ENCODE results near the gene RAMACL. TPM values are rescaled to one million over a fixed set of nuclear protein-coding genes. Genes with fewer than 3 reads are reported as not detected.

Gene RAMACL
- polyA plus RNA-seq, 1 donor from 2014 or later = 1.9 TPM

DNA sequence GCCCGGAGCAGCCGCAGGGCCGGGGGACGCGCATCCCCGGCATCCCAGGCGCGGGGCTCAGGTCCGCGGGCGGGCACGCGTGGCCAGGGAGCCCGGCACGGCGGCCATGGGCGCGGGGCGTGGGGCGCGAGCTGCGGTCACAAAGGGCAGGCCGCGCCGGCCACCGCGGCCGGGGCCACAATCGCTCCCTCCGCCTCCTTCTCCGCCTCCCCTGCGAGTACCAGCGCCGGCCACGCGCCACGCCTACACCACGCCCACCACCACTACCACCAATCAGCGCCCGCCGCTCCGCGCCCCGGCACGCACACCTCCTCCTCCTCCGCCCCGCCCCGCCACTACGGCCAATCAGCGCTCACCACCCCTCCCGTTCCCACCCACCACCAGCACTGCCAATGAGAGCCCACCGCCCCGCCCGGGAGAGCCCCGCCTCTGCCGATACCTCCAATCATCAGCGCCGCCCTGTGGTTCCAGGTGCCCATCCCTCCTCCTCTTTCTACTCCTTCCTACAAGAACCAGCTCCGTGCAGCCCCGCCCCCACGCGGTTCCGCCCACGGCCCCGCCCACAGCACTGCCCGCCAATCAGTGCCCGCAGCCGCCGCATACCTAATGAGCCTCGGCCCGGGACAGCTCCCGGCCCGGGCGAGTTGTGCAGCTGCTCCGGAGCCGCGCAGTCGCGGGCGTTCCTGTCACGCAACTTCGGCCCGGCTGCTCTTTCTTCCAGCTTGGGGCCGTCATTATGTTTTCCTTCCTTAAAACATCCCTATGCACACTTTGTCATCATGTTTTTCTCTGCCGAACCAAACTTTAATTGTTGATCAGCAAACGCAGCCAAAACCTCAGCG, 40.8 kb upstream of the RAMACL start, which contains the start of gene RPS6KA2:
TSS of gene RPS6KA2 (minus strand) at position 219 of the 842 bp plus-strand sequence. CDS start 232 bp downstream, outside the sequence.
- H3K36me3 ChIP-seq (ENCODE audit: insufficient read depth, low read length) = no peaks in the 10 kb centered on the region
- no peaks in the 10 kb centered on the region for H3F3A ChIP-seq (ENCODE audit: insufficient read depth, low read length, poor library complexity, severe bottlenecking)
- TF ChIP-seq EZH2 (IDR thresholded peaks at IDR 0.05; ENCODE audit: borderline replicate concordance, insufficient read depth, low read length, poor library complexity, severe bottlenecking) (no peak), EP300 (conservative IDR thresholded peaks at IDR 0.05; ENCODE audit: poor library complexity, severe bottlenecking) (peak; percentile 39), RAD21 (conservative IDR thresholded peaks at IDR 0.05) (no peak), POLR2AphosphoS5 (IDR thresholded peaks at IDR 0.05) (peak; percentile 91), SMC3 (conservative IDR thresholded peaks at IDR 0.05; ENCODE audit: poor library complexity) (no peak), CTCF (IDR thresholded peaks at IDR 0.05; ENCODE audit: poor library complexity, severe bottlenecking) (no peak), TAF1 (IDR thresholded peaks at IDR 0.05; ENCODE audit: low read depth) (peak; percentile 85), MXI1 (conservative IDR thresholded peaks at IDR 0.05; ENCODE audit: poor library complexity, severe bottlenecking) (no peak)
- TF ChIP-seq, protein P1, sequence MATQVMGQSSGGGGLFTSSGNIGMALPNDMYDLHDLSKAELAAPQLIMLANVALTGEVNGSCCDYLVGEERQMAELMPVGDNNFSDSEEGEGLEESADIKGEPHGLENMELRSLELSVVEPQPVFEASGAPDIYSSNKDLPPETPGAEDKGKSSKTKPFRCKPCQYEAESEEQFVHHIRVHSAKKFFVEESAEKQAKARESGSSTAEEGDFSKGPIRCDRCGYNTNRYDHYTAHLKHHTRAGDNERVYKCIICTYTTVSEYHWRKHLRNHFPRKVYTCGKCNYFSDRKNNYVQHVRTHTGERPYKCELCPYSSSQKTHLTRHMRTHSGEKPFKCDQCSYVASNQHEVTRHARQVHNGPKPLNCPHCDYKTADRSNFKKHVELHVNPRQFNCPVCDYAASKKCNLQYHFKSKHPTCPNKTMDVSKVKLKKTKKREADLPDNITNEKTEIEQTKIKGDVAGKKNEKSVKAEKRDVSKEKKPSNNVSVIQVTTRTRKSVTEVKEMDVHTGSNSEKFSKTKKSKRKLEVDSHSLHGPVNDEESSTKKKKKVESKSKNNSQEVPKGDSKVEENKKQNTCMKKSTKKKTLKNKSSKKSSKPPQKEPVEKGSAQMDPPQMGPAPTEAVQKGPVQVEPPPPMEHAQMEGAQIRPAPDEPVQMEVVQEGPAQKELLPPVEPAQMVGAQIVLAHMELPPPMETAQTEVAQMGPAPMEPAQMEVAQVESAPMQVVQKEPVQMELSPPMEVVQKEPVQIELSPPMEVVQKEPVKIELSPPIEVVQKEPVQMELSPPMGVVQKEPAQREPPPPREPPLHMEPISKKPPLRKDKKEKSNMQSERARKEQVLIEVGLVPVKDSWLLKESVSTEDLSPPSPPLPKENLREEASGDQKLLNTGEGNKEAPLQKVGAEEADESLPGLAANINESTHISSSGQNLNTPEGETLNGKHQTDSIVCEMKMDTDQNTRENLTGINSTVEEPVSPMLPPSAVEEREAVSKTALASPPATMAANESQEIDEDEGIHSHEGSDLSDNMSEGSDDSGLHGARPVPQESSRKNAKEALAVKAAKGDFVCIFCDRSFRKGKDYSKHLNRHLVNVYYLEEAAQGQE (IDR thresholded peaks at IDR 0.05; ENCODE audit: borderline replicate concordance) = peak; percentile 83
- peak within 1 kb of the TSS; percentile 88 for H3K9ac ChIP-seq (ENCODE audit: low read length)
- peak within 1 kb of the TSS; percentile 94 for H3K4me3 ChIP-seq (ENCODE audit: low read length)
- H3K4me2 ChIP-seq (ENCODE audit: low read length) = peak within 1 kb of the TSS; percentile 66
- peak within 1 kb of the TSS; percentile 89 for H3K27ac ChIP-seq (ENCODE audit: low read length)
- H3K27me3 ChIP-seq (ENCODE audit: insufficient read depth, low read depth, low read length) = no peaks in the 10 kb centered on the region
- H3K79me2 ChIP-seq (replicated peaks; ENCODE audit: insufficient read depth, low read length) = peaks cover 34% of the 10 kb centered on the region
- H2AFZ ChIP-seq (ENCODE audit: low read depth, low read length) = peak within 1 kb of the TSS; percentile 31
- no peaks in the 10 kb centered on the region for H3K9me2 ChIP-seq (ENCODE audit: insufficient read depth, low read length)
- H3K9me3 ChIP-seq (ENCODE audit: low read length) = no peaks in the 10 kb centered on the region
- no peaks in the 10 kb centered on the region for H4K20me1 ChIP-seq (ENCODE audit: insufficient read depth)

- Histone ChIP-seq H3K9ac (ENCODE audit: low read length) (peak overlapping the region; percentile 77), H3K9me2 (ENCODE audit: insufficient read depth, low read length) (no peaks in the 10 kb centered on the region), H2AFZ (ENCODE audit: low read depth, low read length) (peak overlapping the region; percentile 31), H3K4me3 (ENCODE audit: low read length) (peak overlapping the region; percentile 94), H3K4me2 (ENCODE audit: low read length) (peak overlapping the region; percentile 66), H3K27me3 (ENCODE audit: insufficient read depth, low read depth, low read length) (no peaks in the 10 kb centered on the region), H3K36me3 (ENCODE audit: insufficient read depth, low read length) (no peaks in the 10 kb centered on the region), H3F3A (ENCODE audit: insufficient read depth, low read length, poor library complexity, severe bottlenecking) (no peaks in the 10 kb centered on the region), H3K79me2 (replicated peaks; ENCODE audit: insufficient read depth, low read length) (peaks cover 42% of the 10 kb centered on the region), H3K27ac (ENCODE audit: low read length) (peak overlapping the region; percentile 76), H4K20me1 (ENCODE audit: insufficient read depth) (no peaks in the 10 kb centered on the region), H3K9me3 (ENCODE audit: low read length) (no peaks in the 10 kb centered on the region)
- TF ChIP-seq, protein P1 (IDR thresholded peaks at IDR 0.05; ENCODE audit: borderline replicate concordance) = peak; percentile 50
- peak; percentile 55 for TF ChIP-seq TAF1 (IDR thresholded peaks at IDR 0.05; ENCODE audit: low read depth)
- TF ChIP-seq MXI1 (conservative IDR thresholded peaks at IDR 0.05; ENCODE audit: poor library complexity, severe bottlenecking) = no peak
- peak; percentile 54 for TF ChIP-seq RAD21 (conservative IDR thresholded peaks at IDR 0.05)
- peak; percentile 14 for TF ChIP-seq CTCF (IDR thresholded peaks at IDR 0.05; ENCODE audit: poor library complexity, severe bottlenecking)
- TF ChIP-seq EZH2 (IDR thresholded peaks at IDR 0.05; ENCODE audit: borderline replicate concordance, insufficient read depth, low read length, poor library complexity, severe bottlenecking) = no peak
- TF ChIP-seq EP300 (conservative IDR thresholded peaks at IDR 0.05; ENCODE audit: poor library complexity, severe bottlenecking) = no peak
- TF ChIP-seq POLR2AphosphoS5 (IDR thresholded peaks at IDR 0.05) = peak; percentile 51
- TF ChIP-seq SMC3 (conservative IDR thresholded peaks at IDR 0.05; ENCODE audit: poor library complexity) = peak; percentile 46
Observed at GRCh38 chr6:166626177-166627032, 39.9 kb upstream of the RAMACL start.
